PFSK-1 (cell line): ENCODE results near the gene ALDH3A1.
A peak's percentile ranks its signal among the peaks of the same experiment; 100 is the strongest.

Experiments used
- FOXP2 ChIP-seq: optimal IDR thresholded peaks from 2 replicates; pipeline ENCODE3; 2011; ENCODE audit warnings: borderline replicate concordance, control low read depth, inconsistent platforms; ENCODE audit not compliant: insufficient read depth; ENCODE audit errors: extremely low read length, extremely low read depth
- POLR2AphosphoS5 ChIP-seq: IDR thresholded peaks from 2 replicates; pipeline ENCODE4 v1.6.1; 2012; ENCODE audit warnings: low read depth, mild to moderate bottlenecking, control low read depth, low read length, moderate library complexity
- SIN3A ChIP-seq: IDR thresholded peaks from 2 replicates; pipeline ENCODE4 v1.6.1; 2012; ENCODE audit warnings: mild to moderate bottlenecking, low read length, moderate library complexity, borderline replicate concordance; ENCODE audit not compliant: insufficient read depth
- TAF1 ChIP-seq: IDR thresholded peaks from 2 replicates; pipeline ENCODE4 v1.6.1; 2012; ENCODE audit warnings: low read length, control low read depth, borderline replicate concordance; ENCODE audit not compliant: insufficient read depth
- TF ChIP-seq, protein P1 (sequence below), 2 experiments: IDR thresholded peaks; 2 replicates each; pipeline versions ENCODE4 v1.6.1 to v1.8.0; 2011 to 2012; ENCODE audit warnings: low read depth in 2 of 2, low read length in 2 of 2, control low read depth in 1 of 2, inconsistent platforms in 1 of 2, mild to moderate bottlenecking in 1 of 2, moderate library complexity in 1 of 2; ENCODE audit not compliant: insufficient read depth in 1 of 2

Gene ALDH3A1

DNA sequence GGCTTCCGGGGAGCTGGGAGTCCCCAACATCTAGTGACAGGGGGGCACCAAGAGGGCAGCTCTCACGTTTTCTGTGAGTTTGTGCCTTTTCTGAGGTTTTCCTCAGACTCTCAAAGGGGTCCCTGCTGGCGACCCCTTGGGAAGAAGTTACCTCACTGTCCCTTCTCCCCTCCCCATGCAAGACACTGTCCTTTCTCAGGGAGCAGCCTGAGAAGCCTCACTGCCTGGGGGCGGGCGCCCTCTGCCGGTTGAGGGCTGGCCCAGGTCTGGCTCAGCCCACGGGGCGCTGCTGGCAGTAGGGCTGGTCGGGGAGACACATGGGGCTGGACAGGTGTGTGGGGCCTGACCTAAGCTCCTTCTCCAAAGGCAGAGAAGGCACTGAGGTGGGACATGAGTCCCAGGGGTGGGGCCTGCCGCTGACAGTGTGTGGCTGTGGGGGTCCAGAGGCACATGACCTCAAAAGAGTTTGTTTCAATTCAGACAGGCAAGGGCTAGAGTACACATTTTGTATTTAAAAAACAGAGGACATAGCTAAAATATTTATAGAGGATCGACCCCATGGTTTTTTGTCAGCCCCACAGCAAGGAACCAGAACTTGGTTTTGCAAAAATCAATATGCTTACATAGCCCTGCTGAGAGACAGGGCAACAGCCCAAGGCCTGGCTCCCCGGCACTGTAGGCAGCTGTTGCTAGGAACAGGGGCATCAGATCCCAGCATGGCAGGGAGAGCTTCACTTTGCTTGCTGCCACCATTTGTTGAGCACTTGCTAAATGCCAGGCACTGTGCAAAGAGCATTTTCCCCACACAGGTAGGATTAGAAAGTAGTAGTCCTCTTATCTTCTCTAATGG is 18.5 kb upstream of the ALDH3A1 start:
- TF ChIP-seq FOXP2 (peak; percentile 45), POLR2AphosphoS5 (no peak), TAF1 (no peak), SIN3A (no peak)
- TF ChIP-seq, protein P1, sequence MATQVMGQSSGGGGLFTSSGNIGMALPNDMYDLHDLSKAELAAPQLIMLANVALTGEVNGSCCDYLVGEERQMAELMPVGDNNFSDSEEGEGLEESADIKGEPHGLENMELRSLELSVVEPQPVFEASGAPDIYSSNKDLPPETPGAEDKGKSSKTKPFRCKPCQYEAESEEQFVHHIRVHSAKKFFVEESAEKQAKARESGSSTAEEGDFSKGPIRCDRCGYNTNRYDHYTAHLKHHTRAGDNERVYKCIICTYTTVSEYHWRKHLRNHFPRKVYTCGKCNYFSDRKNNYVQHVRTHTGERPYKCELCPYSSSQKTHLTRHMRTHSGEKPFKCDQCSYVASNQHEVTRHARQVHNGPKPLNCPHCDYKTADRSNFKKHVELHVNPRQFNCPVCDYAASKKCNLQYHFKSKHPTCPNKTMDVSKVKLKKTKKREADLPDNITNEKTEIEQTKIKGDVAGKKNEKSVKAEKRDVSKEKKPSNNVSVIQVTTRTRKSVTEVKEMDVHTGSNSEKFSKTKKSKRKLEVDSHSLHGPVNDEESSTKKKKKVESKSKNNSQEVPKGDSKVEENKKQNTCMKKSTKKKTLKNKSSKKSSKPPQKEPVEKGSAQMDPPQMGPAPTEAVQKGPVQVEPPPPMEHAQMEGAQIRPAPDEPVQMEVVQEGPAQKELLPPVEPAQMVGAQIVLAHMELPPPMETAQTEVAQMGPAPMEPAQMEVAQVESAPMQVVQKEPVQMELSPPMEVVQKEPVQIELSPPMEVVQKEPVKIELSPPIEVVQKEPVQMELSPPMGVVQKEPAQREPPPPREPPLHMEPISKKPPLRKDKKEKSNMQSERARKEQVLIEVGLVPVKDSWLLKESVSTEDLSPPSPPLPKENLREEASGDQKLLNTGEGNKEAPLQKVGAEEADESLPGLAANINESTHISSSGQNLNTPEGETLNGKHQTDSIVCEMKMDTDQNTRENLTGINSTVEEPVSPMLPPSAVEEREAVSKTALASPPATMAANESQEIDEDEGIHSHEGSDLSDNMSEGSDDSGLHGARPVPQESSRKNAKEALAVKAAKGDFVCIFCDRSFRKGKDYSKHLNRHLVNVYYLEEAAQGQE (IDR thresholded peaks at IDR 0.05; ENCODE audit: insufficient read depth in 1 of 2, low read depth in 2 of 2, low read length in 2 of 2), result no peak

GRCh38 chr17:19766016-19766415 is 17.9 kb upstream of the ALDH3A1 start:
- no peak for TF ChIP-seq POLR2AphosphoS5
- no peak for TF ChIP-seq SIN3A

- no peak for TF ChIP-seq POLR2AphosphoS5
- TF ChIP-seq, protein P1 (IDR thresholded peaks at IDR 0.05; ENCODE audit: insufficient read depth in 1 of 2, low read depth in 2 of 2, low read length in 2 of 2), result no peak
- no peak for TF ChIP-seq FOXP2
- TF ChIP-seq SIN3A, result no peak
- TF ChIP-seq TAF1, result no peak
These were observed 15.3 kb upstream of the ALDH3A1 start for GRCh38 chr17:19763416-19763815.

DNA sequence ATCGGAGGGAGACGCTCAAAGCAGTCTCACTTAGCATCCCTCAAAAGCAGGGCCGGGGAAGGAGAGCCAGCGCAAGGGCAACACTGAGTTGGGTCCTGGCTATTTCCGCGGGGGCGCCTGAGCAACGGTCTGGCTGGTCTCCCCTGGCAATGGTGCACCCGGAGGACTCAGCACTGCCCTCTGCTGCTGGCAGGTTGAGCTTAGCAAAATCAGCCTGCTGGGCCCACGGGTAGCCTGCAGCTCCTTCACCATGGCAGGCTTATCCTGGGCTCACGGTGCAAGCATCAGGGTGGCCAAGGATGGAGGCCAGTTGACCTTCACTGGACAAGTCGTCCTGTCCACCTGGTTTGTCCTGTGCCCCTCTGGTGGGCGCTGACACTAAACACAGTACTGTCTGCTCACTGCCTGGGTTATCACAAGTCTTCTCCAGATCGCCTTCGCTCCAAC is 14.4 kb upstream of the ALDH3A1 start:
- no peak for TF ChIP-seq FOXP2
- TF ChIP-seq SIN3A, result no peak
- TF ChIP-seq, protein P1 (IDR thresholded peaks at IDR 0.05; ENCODE audit: insufficient read depth in 1 of 2, low read depth in 2 of 2, low read length in 2 of 2), result no peak
- no peak for TF ChIP-seq TAF1

GRCh38 chr17:19760746-19761145 is 12.6 kb upstream of the ALDH3A1 start:
- TF ChIP-seq POLR2AphosphoS5, result no peak
- TF ChIP-seq FOXP2, result no peak
- TF ChIP-seq, protein P1 (IDR thresholded peaks at IDR 0.05; ENCODE audit: insufficient read depth in 1 of 2, low read depth in 2 of 2, low read length in 2 of 2), result no peak
- no peak for TF ChIP-seq TAF1
- TF ChIP-seq SIN3A, result no peak
